KBM-7 (cell line): ENCODE data around the gene C1orf226.
"Not testable (repeated sequence)": the region's sequence is repeated elsewhere in the genome, so short reads cannot be mapped to it uniquely, and the experiment has no call there.

Experiments used
- DNase-seq: peaks from one replicate; pipeline ENCODE4 v3.0.0-alpha.2; 2015
- in situ Hi-C: fragments of 300-500 bp; cut with MboI; formaldehyde crosslinking; loops from 2 replicates; pipeline ENCODE4 v1.14.3; 2020; ENCODE audit warnings: low sequenced_read_pairs, low pct_unique_long_range_greater_than_20kb, mixed read lengths

C1orf226 gene

DNA sequence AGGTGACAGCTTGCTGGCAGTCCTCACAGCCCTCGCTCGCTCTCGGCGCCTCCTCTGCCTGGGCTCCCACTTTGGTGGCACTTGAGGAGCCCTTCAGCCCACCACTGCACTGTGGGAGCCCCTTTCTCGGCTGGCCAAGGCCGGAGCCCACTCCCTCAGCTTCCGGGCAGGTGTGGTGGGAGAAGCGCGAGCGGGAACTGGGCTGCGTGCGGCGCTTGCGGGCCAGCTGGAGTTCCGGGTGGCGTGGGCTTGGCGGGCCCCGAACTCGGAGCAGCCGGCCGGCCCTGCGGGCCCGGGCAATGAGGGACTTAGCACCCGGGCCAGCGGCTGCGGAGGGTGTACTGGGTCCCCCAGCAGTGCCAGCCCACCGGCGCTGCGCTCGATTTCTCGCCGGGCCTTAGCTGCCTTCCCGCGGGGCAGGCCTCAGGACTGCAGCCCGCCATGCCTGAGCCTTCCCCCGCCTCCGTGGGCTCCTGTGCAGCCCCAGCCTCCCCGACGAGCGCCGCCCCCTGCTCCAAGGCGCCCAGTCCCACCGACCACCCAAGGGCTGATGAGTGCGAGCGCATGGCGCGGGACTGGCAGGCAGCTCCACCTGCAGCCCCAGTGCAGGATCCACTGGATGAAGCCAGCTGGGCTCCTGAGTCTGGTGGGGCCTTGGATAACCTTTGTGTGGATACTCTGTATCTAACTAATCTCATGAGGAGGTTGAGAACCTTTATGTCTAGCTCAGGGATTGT, 51.6 kb downstream of the C1orf226 start:
- DNase-seq, in situ Hi-C loops: not testable (repeated sequence)
